ENCODE measurements around the gene TGM4.
"Not testable (repeated sequence)": the region's sequence is repeated elsewhere in the genome, so short reads cannot be mapped to it uniquely, and the experiment has no call there.

Gene TGM4

DNA sequence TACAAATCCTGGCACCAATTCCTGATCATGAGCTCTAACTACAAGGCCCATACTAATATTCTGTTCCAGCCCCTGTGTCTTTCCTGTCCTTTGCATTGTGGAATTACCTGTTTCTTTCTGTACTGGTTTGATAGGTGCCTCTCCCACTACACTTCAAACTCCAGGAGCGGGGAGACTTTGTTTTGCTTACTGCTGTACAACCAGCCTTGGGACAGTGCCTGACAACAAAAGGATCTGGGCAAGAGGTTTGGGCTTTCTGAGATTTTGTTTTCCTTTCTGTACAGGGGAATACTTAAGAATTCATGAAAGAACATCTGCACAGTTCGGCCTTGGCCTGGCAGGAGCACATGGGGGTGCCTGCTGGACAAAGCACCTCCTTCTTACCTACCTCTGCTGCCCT, 56.5 kb downstream of the TGM4 start:
- H3K4me1 ChIP-seq (ENCODE audit: control insufficient read depth, insufficient read depth, low read length), result peaks cover 15% of the 10 kb centered on the region
- no peaks in the 10 kb centered on the region for H3K27me3 ChIP-seq (ENCODE audit: control insufficient read depth, insufficient read depth, low read length)
- H3K27ac ChIP-seq (ENCODE audit: low read depth, low read length), result no peak overlapping the region
- no peak overlapping the region for H3K9ac ChIP-seq (ENCODE audit: low read length)
- H3K4me3 ChIP-seq (ENCODE audit: low read depth, low read length), result no peak overlapping the region
- H3K36me3 ChIP-seq (ENCODE audit: control insufficient read depth, insufficient read depth, low read length), result peaks cover 74% of the 10 kb centered on the region
- no peaks in the 10 kb centered on the region for H3K9me3 ChIP-seq (ENCODE audit: control insufficient read depth, insufficient read depth, low read depth, low read length)

DNA sequence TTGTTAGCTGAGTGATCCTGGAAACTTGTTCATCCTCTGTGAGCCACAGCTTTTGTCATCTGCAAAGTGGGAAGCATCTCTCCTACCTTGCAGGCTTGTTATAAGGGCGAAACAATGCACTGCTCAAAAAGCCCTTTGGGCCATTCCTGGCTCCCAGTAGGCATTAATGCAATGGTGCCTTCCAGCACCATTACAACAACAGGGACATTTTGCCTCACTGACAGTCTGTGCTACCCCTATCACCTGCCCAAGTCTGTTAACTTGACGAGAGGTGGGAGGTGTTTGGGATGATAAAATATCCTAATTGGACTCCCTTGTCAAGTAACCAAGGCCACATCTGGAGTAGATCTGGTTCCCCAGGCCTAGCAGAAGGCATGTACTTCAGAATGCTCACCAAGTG, 57.4 kb downstream of the TGM4 start:
- Histone ChIP-seq H3K4me3 (ENCODE audit: low read depth, low read length) (no peak overlapping the region), H3K27me3 (ENCODE audit: control insufficient read depth, insufficient read depth, low read length) (no peaks in the 10 kb centered on the region), H3K36me3 (ENCODE audit: control insufficient read depth, insufficient read depth, low read length) (peaks cover 75% of the 10 kb centered on the region), H3K9me3 (ENCODE audit: control insufficient read depth, insufficient read depth, low read depth, low read length) (no peaks in the 10 kb centered on the region), H3K9ac (ENCODE audit: low read length) (no peak overlapping the region), H3K4me1 (ENCODE audit: control insufficient read depth, insufficient read depth, low read length) (peaks cover 15% of the 10 kb centered on the region), H3K27ac (ENCODE audit: low read depth, low read length) (no peak overlapping the region)

DNA sequence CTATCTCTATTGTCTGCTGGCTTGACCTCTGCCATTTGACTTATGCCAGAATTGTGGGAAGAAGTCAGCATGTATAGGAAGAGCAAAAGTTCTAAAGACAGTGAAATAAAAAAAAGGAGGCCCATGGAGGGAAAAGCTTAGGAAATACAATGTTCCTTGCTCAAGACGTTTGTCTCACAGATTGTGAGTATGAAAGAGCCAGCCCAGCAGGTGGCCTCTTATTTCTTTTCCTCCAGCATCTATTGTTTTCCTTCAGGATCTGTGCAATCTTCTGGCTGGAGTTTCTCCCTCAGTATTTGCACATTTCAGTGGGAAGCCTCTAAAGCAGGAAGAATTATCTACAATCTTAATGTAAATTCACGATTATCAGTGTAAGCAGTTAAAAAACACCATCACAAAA, 57.9 kb downstream of the TGM4 start:
- Histone ChIP-seq H3K4me3 (ENCODE audit: low read depth, low read length) (no peak overlapping the region), H3K27ac (ENCODE audit: low read depth, low read length) (no peak overlapping the region), H3K36me3 (ENCODE audit: control insufficient read depth, insufficient read depth, low read length) (peaks cover 71% of the 10 kb centered on the region), H3K9me3 (ENCODE audit: control insufficient read depth, insufficient read depth, low read depth, low read length) (no peaks in the 10 kb centered on the region), H3K4me1 (ENCODE audit: control insufficient read depth, insufficient read depth, low read length) (peaks cover 15% of the 10 kb centered on the region), H3K27me3 (ENCODE audit: control insufficient read depth, insufficient read depth, low read length) (no peaks in the 10 kb centered on the region), H3K9ac (ENCODE audit: low read length) (no peak overlapping the region)

DNA sequence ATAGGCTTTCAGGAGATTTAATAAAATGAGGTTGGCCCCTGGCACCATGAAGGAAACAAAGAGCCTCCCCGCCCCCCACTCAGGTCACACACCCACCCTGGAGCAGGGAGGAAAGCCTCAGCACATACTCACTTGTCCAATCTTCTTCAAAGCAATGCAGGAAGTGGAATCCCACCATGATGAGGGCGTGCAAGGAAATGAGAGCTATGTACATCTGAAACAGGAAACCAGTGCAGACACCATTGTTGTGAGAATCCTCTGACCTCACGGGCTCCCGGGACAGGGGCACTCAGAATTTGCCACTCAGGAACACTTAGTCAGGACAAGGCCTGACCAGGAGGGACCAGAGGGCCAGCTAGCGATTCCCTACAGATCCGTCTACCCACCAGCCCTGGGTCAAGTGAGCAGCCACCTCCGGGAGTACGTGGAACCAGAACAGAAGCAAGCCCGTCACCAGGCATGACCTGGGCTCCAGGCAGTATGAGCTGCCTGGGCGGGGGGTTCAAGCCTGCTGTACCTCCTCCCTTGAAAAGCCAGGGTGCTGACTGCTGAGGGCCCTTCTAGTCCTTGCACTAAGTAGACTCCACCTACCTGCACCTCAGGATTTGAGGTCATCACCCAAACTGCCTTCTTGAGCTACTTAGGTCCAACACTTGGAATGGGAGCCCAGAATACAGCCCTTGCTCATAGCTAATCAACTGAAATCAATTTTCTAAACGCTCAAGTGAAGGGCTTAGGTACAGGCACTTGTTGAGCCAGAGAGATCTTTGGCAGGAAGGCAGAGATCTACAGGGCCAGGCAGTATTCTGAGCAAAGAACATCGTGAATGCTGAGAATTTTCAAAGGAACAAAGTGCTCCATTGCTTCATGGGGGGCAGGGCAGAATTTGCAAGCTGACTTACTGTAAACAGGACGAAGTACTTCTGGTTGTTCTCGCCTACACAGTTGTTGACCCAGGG, 58.9 kb downstream of the TGM4 start:
- H3K27ac ChIP-seq (ENCODE audit: low read depth, low read length), result no peak overlapping the region
- H3K36me3 ChIP-seq (ENCODE audit: control insufficient read depth, insufficient read depth, low read length), result peaks cover 69% of the 10 kb centered on the region

DNA sequence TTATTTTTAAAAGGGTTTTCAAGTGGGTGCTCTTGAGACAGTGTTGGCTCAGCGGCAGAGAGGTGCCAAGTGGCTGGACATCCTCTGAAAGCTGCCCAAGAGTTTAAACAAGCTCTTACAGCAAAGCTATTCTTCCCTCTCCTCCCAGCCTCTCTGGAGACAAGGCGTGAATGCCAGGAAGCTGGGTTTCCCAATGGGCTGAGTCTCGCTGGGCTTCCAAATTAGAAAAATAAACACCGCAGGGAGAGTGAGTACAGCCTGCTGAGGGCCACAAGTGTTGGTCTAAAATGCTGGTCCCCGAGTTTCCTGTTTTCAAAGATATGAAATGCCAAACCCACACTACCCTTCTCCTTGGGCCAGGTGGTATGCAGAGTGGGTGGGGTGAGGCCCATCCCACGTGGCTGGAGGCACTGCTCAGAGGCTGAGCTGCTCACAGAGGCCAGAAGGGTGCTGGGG, 65.2 kb downstream of the TGM4 start:
- no peak overlapping the region for H3K27ac ChIP-seq (ENCODE audit: low read depth, low read length)
- H3K27me3 ChIP-seq (ENCODE audit: control insufficient read depth, insufficient read depth, low read length), result no peaks in the 10 kb centered on the region
- no peak overlapping the region for H3K9ac ChIP-seq (ENCODE audit: low read length)
- peaks cover 64% of the 10 kb centered on the region for H3K36me3 ChIP-seq (ENCODE audit: control insufficient read depth, insufficient read depth, low read length)
- H3K4me1 ChIP-seq (ENCODE audit: control insufficient read depth, insufficient read depth, low read length), result no peaks in the 10 kb centered on the region
- H3K9me3 ChIP-seq (ENCODE audit: control insufficient read depth, insufficient read depth, low read depth, low read length), result no peaks in the 10 kb centered on the region
- no peak overlapping the region for H3K4me3 ChIP-seq (ENCODE audit: low read depth, low read length)

More for the DNA sequence above, 58.9 kb downstream of the TGM4 start:
- Histone ChIP-seq H3K9me3 (ENCODE audit: control insufficient read depth, insufficient read depth, low read depth, low read length) (no peaks in the 10 kb centered on the region), H3K4me1 (ENCODE audit: control insufficient read depth, insufficient read depth, low read length) (peaks cover 15% of the 10 kb centered on the region), H3K9ac (ENCODE audit: low read length) (no peak overlapping the region), H3K27me3 (ENCODE audit: control insufficient read depth, insufficient read depth, low read length) (no peaks in the 10 kb centered on the region), H3K4me3 (ENCODE audit: low read depth, low read length) (no peak overlapping the region)

DNA sequence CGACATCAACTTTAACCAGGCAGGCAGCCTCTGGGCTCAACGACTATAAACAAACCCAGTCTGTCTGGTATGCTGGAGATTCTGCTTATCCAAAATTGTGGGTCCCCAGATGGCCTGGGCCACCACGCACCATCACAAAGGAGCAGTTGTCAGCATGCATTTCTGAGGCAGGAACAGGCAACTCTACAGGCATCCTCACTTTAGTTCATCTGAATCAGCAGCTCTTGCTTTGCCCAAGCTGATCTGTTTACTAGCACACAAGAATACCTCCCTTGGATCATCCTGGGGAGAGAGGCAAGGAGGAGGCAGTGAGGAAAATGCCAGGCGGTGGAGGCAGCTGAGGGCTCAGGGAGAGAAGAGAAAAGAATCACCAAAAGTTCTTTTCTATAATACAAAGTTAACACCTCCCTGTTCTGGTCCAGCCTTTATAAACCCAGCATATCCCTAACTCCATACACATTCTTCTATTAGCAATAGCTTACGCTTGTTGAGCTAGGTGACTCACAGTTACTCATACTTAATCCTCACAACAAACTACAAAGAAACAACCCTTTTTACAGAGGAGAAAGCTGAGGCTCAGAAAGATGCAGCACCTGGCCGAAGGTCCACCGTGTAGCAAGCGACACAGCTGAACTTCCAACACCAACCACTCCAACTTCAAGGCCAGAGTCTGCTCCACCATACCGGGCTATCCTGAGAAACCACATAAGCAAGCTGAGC, 68.0 kb downstream of the TGM4 start:
- H3K9me3 ChIP-seq (ENCODE audit: control insufficient read depth, insufficient read depth, low read depth, low read length), result no peaks in the 10 kb centered on the region
- no peak overlapping the region for H3K9ac ChIP-seq (ENCODE audit: low read length)
- H3K4me3 ChIP-seq (ENCODE audit: low read depth, low read length), result no peak overlapping the region
- H3K27me3 ChIP-seq (ENCODE audit: control insufficient read depth, insufficient read depth, low read length), result no peaks in the 10 kb centered on the region
- H3K27ac ChIP-seq (ENCODE audit: low read depth, low read length), result no peak overlapping the region
- H3K36me3 ChIP-seq (ENCODE audit: control insufficient read depth, insufficient read depth, low read length), result peaks cover 70% of the 10 kb centered on the region
- no peaks in the 10 kb centered on the region for H3K4me1 ChIP-seq (ENCODE audit: control insufficient read depth, insufficient read depth, low read length)

DNA sequence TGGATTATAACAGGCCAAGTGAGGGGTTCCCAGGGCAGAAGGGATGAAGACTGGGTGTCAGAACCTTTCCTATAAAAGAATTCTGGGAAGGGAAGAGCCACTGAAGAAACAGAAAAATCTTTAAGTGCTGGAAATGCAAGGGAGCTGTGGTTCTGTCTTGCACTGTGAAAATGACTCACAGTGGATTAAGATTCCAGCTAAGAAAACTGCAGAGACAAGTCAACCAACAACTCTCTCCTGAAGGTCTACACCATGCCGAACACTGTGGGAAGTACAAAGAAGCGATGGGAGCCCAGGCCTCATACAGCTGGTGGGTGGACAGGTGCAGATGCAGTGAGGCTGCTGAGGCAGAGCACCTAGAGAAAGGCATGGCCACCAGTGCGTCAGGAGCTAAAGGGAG, 73.8 kb downstream of the TGM4 start:
- Histone ChIP-seq H3K9me3 (ENCODE audit: control insufficient read depth, insufficient read depth, low read depth, low read length) (no peaks in the 10 kb centered on the region), H3K27ac (ENCODE audit: low read depth, low read length) (no peak overlapping the region), H3K4me1 (ENCODE audit: control insufficient read depth, insufficient read depth, low read length) (peaks cover 14% of the 10 kb centered on the region), H3K36me3 (ENCODE audit: control insufficient read depth, insufficient read depth, low read length) (peaks cover 15% of the 10 kb centered on the region), H3K27me3 (ENCODE audit: control insufficient read depth, insufficient read depth, low read length) (no peaks in the 10 kb centered on the region), H3K9ac (ENCODE audit: low read length) (no peak overlapping the region), H3K4me3 (ENCODE audit: low read depth, low read length) (no peak overlapping the region)

DNA sequence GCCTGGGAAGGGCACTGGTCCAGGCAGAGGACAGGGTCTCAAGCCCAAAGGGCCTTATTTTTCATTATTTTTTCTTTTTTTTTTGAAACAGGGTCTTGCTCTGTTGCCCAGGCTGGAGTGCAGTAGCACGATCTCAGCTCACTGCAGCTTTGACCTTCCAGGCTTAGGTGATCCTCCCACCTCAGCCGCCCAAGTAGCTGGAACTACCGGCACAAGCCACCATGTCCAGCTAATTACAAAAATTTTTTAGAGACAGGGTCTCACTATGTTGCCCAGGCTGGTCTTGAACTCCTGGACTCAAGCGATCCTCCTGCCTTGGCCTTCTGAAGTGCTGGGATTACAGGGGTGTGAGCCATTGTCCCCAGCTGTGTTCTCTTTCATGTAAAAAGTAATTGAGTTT, 75.4 kb downstream of the TGM4 start:
- not testable (repeated sequence) for H3K27ac ChIP-seq (ENCODE audit: low read depth, low read length); H3K9me3 ChIP-seq (ENCODE audit: control insufficient read depth, insufficient read depth, low read depth, low read length); H3K9ac ChIP-seq (ENCODE audit: low read length); H3K27me3 ChIP-seq (ENCODE audit: control insufficient read depth, insufficient read depth, low read length); H3K4me3 ChIP-seq (ENCODE audit: low read depth, low read length)
- Histone ChIP-seq H3K36me3 (ENCODE audit: control insufficient read depth, insufficient read depth, low read length) (peaks cover 17% of the 10 kb centered on the region), H3K4me1 (ENCODE audit: control insufficient read depth, insufficient read depth, low read length) (peaks cover 14% of the 10 kb centered on the region)

DNA sequence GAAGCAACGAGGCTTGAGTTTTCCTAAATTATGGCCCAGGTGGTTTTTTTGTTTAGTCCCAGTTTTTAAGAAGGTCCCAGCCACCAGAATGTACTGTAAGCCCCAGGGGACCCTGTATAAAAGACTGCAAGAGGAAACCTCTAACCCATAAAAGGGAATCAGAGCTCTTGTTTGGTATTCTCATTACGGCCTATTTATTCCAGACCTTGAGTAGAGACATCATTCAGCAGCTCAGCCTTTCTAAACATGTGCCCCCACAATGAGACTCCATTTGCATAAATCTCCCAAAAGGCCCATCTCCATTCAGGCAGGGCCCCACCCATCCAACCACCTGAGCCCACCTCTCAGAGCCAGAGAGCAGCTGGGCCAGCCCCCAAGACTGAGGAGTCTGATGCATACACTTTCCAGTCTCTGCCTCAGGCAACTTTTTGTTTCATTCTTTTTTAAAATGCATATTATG, 75.9 kb downstream of the TGM4 start:
- H3K36me3 ChIP-seq (ENCODE audit: control insufficient read depth, insufficient read depth, low read length), result peaks cover 12% of the 10 kb centered on the region; the same call in 1 of the 2 replicates
- no peaks in the 10 kb centered on the region for H3K27me3 ChIP-seq (ENCODE audit: control insufficient read depth, insufficient read depth, low read length)
- H3K9ac ChIP-seq (ENCODE audit: low read length), result no peak overlapping the region
- H3K27ac ChIP-seq (ENCODE audit: low read depth, low read length), result no peak overlapping the region
- H3K4me1 ChIP-seq (ENCODE audit: control insufficient read depth, insufficient read depth, low read length), result peaks cover 14% of the 10 kb centered on the region
- no peak overlapping the region for H3K4me3 ChIP-seq (ENCODE audit: low read depth, low read length)
- H3K9me3 ChIP-seq (ENCODE audit: control insufficient read depth, insufficient read depth, low read depth, low read length), result no peaks in the 10 kb centered on the region

DNA sequence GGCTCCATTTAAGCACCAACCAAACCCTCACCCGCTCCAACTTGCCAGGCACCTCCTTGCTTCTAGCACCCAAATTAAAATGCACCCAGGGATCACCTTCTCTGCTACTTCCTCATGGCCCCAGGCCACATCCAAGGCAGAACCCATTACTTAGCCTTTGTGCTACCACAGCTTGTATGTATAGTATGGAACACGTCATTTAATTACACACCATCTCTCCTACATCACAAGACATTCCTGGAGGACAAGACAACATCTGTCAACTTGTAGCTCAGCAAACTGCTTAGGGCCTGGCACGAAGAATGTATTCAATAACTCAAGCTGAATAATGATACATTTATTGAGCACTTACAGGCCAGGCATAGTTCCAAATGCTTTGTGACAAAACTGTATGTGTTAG, 78.3 kb downstream of the TGM4 start:
- Histone ChIP-seq H3K27me3 (ENCODE audit: control insufficient read depth, insufficient read depth, low read length) (no peaks in the 10 kb centered on the region), H3K27ac (ENCODE audit: low read depth, low read length) (no peak overlapping the region), H3K9ac (ENCODE audit: low read length) (no peak overlapping the region), H3K36me3 (ENCODE audit: control insufficient read depth, insufficient read depth, low read length) (peaks cover 16% of the 10 kb centered on the region; the same call in 1 of the 2 replicates), H3K9me3 (ENCODE audit: control insufficient read depth, insufficient read depth, low read depth, low read length) (no peaks in the 10 kb centered on the region), H3K4me3 (ENCODE audit: low read depth, low read length) (no peak overlapping the region), H3K4me1 (ENCODE audit: control insufficient read depth, insufficient read depth, low read length) (peaks cover 14% of the 10 kb centered on the region)

DNA sequence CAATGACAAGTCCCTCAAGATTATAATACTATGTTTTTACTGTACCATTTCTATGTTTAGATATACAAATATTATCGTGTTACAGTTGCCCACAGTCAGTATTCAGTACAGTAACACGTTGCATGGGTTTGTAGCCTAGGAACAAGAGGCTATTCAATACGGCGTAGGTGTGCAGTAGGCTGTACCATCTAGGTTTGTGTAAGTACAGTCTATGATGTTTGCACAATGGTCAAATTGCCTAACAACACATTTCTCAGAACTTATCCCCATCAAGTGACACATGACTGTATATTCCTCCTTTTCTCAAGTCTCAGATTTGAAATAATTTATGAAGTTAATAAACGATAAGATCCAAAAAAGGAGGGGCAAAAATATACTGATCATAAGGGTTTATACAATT, 79.9 kb downstream of the TGM4 start:
- Histone ChIP-seq H3K27me3 (ENCODE audit: control insufficient read depth, insufficient read depth, low read length) (no peaks in the 10 kb centered on the region), H3K9ac (ENCODE audit: low read length) (no peak overlapping the region), H3K9me3 (ENCODE audit: control insufficient read depth, insufficient read depth, low read depth, low read length) (no peaks in the 10 kb centered on the region), H3K27ac (ENCODE audit: low read depth, low read length) (no peak overlapping the region), H3K4me3 (ENCODE audit: low read depth, low read length) (no peak overlapping the region), H3K36me3 (ENCODE audit: control insufficient read depth, insufficient read depth, low read length) (peaks cover 31% of the 10 kb centered on the region), H3K4me1 (ENCODE audit: control insufficient read depth, insufficient read depth, low read length) (peaks cover 14% of the 10 kb centered on the region)
